Astrocyte of the hippocampus (primary cell): ENCODE measurements around the gene LBX1.

Experiments
- DNase-seq: peaks from one replicate; pipeline ENCODE4 v3.0.0; 2011; ENCODE audit warnings: low read depth, low spot score

Gene LBX1

GRCh38 chr10:101225846-101226421 is 3.3 kb downstream of the LBX1 start:
- no peak for DNase-seq

- no peak for DNase-seq
Measured at GRCh38 chr10:101224910-101225823, 4.1 kb downstream of the LBX1 start.

- no peak for DNase-seq
Measured at GRCh38 chr10:101224060-101224909, 5.0 kb downstream of the LBX1 start.

- peak; percentile 30 for DNase-seq
Measured at GRCh38 chr10:101223274-101224059, 5.8 kb downstream of the LBX1 start.

GRCh38 chr10:101222683-101223273 is 6.5 kb downstream of the LBX1 start:
- peak; percentile 30 for DNase-seq

- no peak for DNase-seq
Measured at GRCh38 chr10:101221963-101222531, 7.2 kb downstream of the LBX1 start.

GRCh38 chr10:101221549-101221948 is 7.7 kb downstream of the LBX1 start:
- no peak for DNase-seq

- DNase-seq, result no peak
Measured at GRCh38 chr10:101219946-101220451, 9.3 kb downstream of the LBX1 start.

GRCh38 chr10:101219139-101219945 is 9.9 kb downstream of the LBX1 start:
- no peak for DNase-seq

- no peak for DNase-seq
Measured at GRCh38 chr10:101218351-101219138, 10.7 kb downstream of the LBX1 start.

- DNase-seq, result peak; percentile 73
Measured at GRCh38 chr10:101217450-101218281, 11.6 kb downstream of the LBX1 start.

- no peak for DNase-seq
Measured at GRCh38 chr10:101217044-101217425, 12.2 kb downstream of the LBX1 start.

- no peak for DNase-seq
Measured at GRCh38 chr10:101216207-101217043, 12.8 kb downstream of the LBX1 start.

GRCh38 chr10:101215397-101216206 is 13.7 kb downstream of the LBX1 start:
- no peak for DNase-seq

GRCh38 chr10:101214446-101215396 is 14.5 kb downstream of the LBX1 start:
- DNase-seq, result peak; percentile 82
